Omental fat pad (tissue), 4 donors: ENCODE data around the gene NPY2R. TPM values are rescaled to one million over a fixed set of nuclear protein-coding genes. Genes with fewer than 3 reads are reported as not detected.

ENCODE experiments used
- ATAC-seq: fragments of 150-250 bp; one replicate; pipeline ENCODE4 v1.9.1; 2016; ENCODE audit warnings: mild to moderate bottlenecking, moderate library complexity; ENCODE audit not compliant: low FRiP score
- DNase-seq: peaks from one replicate; pipeline ENCODE4 v3.0.0-alpha.2; 2019; ENCODE audit warnings: low spot score
- CTCF ChIP-seq, 3 donors: fragments of 450-650 bp; IDR thresholded peaks; one replicate each; pipeline ENCODE4 v1.5.1; 2016 to 2017; ENCODE audit warnings: antibody characterized with exemption in 3 of 3, mild to moderate bottlenecking in 3 of 3, moderate library complexity in 2 of 3
- total RNA-seq, 4 donors: library from RNA; depleted of rRNA; stranded (reverse); fragments of >200 nt; gene quantifications; one replicate each; pipeline ENCODE4 v1.1.0, GENCODE V29; 2016

Gene NPY2R
- total RNA-seq, 4 donors from 2014 or later = 0.16 to 0.28 TPM; not detected in 2

DNA sequence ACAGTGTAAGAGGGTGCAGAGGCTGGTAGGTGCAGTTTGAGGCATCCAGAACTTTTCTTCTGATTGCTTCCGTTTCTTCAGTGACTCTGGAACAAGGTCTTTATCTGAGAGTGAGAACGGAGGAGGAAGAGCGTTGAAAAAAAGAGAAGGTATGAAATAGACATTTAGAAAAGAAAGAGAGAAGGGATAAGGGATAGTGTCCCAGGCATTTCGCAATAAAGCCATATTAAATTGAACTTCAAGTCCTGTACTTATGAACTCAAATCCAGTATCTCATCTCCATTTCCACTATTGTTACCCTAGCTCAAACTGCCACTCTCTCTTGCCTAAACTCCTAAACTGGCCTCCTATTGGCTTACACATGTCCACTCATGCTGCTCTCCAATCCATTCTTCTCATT lies 36.7 kb downstream of the NPY2R start:
- TF ChIP-seq CTCF (IDR thresholded peaks at IDR 0.05) = no peak
- DNase-seq (no peak), ATAC-seq (no peak)

- peak; percentile 59 for ATAC-seq
- TF ChIP-seq CTCF (IDR thresholded peaks at IDR 0.05) = no peak
- DNase-seq = no peak
Observed at GRCh38 chr4:155248002-155248896, 39.8 kb downstream of the NPY2R start.

DNA sequence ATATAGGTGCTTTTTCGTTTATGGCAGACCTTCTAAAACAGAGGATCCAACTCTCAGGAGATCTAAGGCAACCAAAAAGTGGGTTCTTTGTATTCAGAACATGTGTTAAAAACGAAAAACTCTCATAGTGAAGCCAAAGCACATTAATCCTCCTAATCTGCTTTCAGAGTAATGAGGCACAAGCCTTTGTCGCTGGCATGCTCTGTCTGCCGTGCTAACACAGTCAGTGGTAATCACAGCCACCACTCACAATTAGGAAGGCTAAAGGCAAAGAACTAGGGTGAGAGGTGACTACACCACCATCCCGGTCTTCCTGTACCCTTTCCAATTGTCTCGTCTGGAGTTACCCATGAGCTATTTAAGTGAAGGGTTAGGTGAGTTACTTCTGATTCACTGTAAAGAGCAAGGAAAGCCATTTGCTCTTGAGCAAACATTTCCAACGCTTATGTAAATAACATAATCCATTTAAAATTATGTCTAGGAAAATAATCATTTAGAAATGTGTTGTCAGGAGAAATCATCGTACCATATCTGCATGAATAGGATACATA lies 40.7 kb downstream of the NPY2R start:
- no peak for TF ChIP-seq CTCF (IDR thresholded peaks at IDR 0.05)
- no peak for DNase-seq
- ATAC-seq = no peak

DNA sequence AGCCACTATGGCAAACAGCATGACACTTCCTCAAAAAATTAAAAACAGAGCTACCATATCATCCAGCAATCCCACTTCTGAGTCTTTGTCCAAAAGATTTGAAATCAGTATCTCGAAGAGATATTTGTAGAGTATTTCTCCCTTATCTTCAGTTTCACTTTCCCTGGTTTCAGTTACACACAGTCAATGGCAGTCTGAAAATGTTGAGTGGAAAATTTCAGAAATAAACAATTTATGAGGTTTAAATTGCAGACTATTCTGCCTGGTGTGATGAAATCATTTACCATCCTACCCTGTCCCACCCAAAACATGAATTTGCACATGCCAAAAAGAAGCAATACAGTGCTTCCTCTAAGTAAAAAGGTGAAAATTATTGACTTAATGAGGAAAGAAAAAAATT lies 43.9 kb downstream of the NPY2R start:
- no peak for TF ChIP-seq CTCF (IDR thresholded peaks at IDR 0.05)
- ATAC-seq = no peak
- no peak for DNase-seq

- DNase-seq (no peak), ATAC-seq (no peak)
- TF ChIP-seq CTCF (IDR thresholded peaks at IDR 0.05) = no peak
Observed at GRCh38 chr4:155263480-155263879, 55.0 kb downstream of the NPY2R start.

DNA sequence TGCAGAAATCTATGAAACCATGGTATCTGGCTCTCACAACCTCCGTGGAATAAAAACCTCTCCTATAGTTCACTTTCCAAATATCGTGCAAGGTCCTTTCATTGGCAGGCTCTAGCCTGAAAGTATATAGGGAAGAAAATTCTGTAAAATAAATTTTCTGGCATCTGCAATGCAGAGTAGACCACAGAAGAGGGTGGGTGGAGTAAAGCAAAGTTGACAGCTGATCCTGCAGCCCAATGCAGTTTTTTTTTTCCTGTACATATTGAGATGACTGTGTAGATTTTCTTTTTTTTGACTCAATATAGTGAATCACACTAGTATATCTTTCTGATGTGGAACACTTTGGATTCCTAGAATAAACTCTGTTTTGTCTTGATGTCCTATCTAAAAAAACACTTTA lies 56.7 kb downstream of the NPY2R start:
- ATAC-seq = no peak
- no peak for TF ChIP-seq CTCF (IDR thresholded peaks at IDR 0.05)
- DNase-seq = no peak

Other genes starting within 250 kb of the NPY2R start
- gene MAP9, start 168.3 kb downstream of the NPY2R start, total RNA-seq = 1 to 10 TPM; 5.0 to 7.9 (median 6.4) TPM